Measurements from ENCODE around the gene KLHL15. TPM values are rescaled to one million over a fixed set of nuclear protein-coding genes. Genes with fewer than 3 reads are reported as not detected.

Gene KLHL15
- total and polyA plus RNA-seq, 2 of the 4 experiments (the other 2 are of a cell fraction), result 2.4 to 7.5 TPM

- TF ChIP-seq USF2 (IDR thresholded peaks at IDR 0.05; ENCODE audit: low read depth, low read length) (no peak), CTCF (conservative IDR thresholded peaks at IDR 0.05; ENCODE audit: low read depth, low read length) (no peak), MXI1 (IDR thresholded peaks at IDR 0.05; ENCODE audit: borderline replicate concordance, low read depth, low read length) (no peak), BHLHE40 (IDR thresholded peaks at IDR 0.05; ENCODE audit: low read depth, low read length) (no peak), RFX5 (IDR thresholded peaks at IDR 0.05; ENCODE audit: low read depth, low read length) (no peak), CHD1 (IDR thresholded peaks at IDR 0.05; ENCODE audit: low read depth, low read length) (no peak), MAFK (IDR thresholded peaks at IDR 0.05; ENCODE audit: low read depth, low read length) (no peak), RCOR1 (IDR thresholded peaks at IDR 0.05; ENCODE audit: insufficient replicate concordance, low read length) (no peak), POLR2A (IDR thresholded peaks at IDR 0.05; ENCODE audit: low read depth, low read length) (no peak), FOS (IDR thresholded peaks at IDR 0.05; ENCODE audit: low read depth, low read length) (no peak), NFE2L2 (IDR thresholded peaks at IDR 0.05; ENCODE audit: low read depth, low read length) (no peak), ELK1 (IDR thresholded peaks at IDR 0.05; ENCODE audit: borderline replicate concordance, low read depth, low read length) (no peak)
- Histone ChIP-seq H3K9me3 (ENCODE audit: control insufficient read depth, insufficient read depth, low read length) (no peaks in the 10 kb centered on the region), H4K20me1 (ENCODE audit: insufficient read depth, low read length) (no peaks in the 10 kb centered on the region; the same call in 1 of the 2 replicates), H3K23ac (ENCODE audit: low read depth, low read length) (no peak overlapping the region), H3K27me3 (ENCODE audit: control insufficient read depth, insufficient read depth, low read length) (peaks cover 2% of the 10 kb centered on the region), H4K91ac (ENCODE audit: insufficient read depth, low read depth, low read length) (no peak overlapping the region), H3K9ac (ENCODE audit: low read depth, low read length) (no peak overlapping the region), H2BK5ac (ENCODE audit: low read depth, low read length, poor library complexity, severe bottlenecking) (no peak overlapping the region), H3K4me2 (ENCODE audit: low read depth, low read length) (peak overlapping the region; percentile 4; the same call in 1 of the 2 replicates), H3K4me1 (ENCODE audit: control insufficient read depth, insufficient read depth, low read length) (peaks cover 2% of the 10 kb centered on the region; the same call in 1 of the 2 replicates), H3K56ac (ENCODE audit: extremely low read depth, insufficient read depth, low read length) (no peak overlapping the region), H2AFZ (replicated peaks; ENCODE audit: low read length, poor library complexity) (no peak overlapping the region), H2AK9ac (replicated peaks; ENCODE audit: low read depth, low read length, poor library complexity) (no peak overlapping the region), H2AK5ac (ENCODE audit: low read depth, low read length) (no peak overlapping the region), H3K36me3 (ENCODE audit: control insufficient read depth, insufficient read depth, low read length) (no peaks in the 10 kb centered on the region), H3K18ac (ENCODE audit: low read depth, low read length) (no peak overlapping the region), H4K8ac (ENCODE audit: low read depth in 2 of 2, low read length in 2 of 2) (no peak overlapping the region), H3K4ac (ENCODE audit: low read depth, low read length) (no peak overlapping the region), H3K14ac (replicated peaks; ENCODE audit: low read depth, low read length) (no peak overlapping the region), H4K5ac (ENCODE audit: low read depth, low read length) (no peak overlapping the region), H3K27ac (ENCODE audit: insufficient read depth, low read length) (no peak overlapping the region), H2BK15ac (ENCODE audit: low read depth, low read length) (no peak overlapping the region), H2BK20ac (ENCODE audit: low read depth, low read length) (no peak overlapping the region), H2BK120ac (ENCODE audit: low read depth, low read length) (no peak overlapping the region), H3K79me1 (ENCODE audit: low read depth in 1 of 2, low read length in 2 of 2) (peaks cover 3 to 28% of the 10 kb centered on the region in 2 experiments; a peak in 3 of 4 replicates), H3K4me3 (ENCODE audit: insufficient read depth, low read depth, low read length) (no peak overlapping the region), H3K9me1 (ENCODE audit: insufficient read depth, low read length) (no peaks in the 10 kb centered on the region)
- CTCF ChIA-PET, result interaction anchor here (1.0 to 1.5 kb wide), 2 partner anchors 21 to 40 kb away, joined by 4 read pairs; partner anchors contain the start of gene EIF2S3
- intact Hi-C loops (cut with micrococcal nuclease), result no loop called here
- in situ Hi-C loops (cut with MboI; ENCODE audit: low sequenced_read_pairs), result no loop called here
- dilution Hi-C loops (cut with HindIII; ENCODE audit: low sequenced_read_pairs, unreplicated experiment), result no loop called here
- BruUV-seq (replicated peaks), result no TSS peak
- POLR2A ChIA-PET (ENCODE audit: unreplicated experiment), result no interaction called here
- WGBS, 2 experiments (ENCODE audit: extremely low coverage in 2 of 2, insufficient read length in 1 of 2), result 40% methylated on average over 2 of the region's 5 CpGs; no CpG with 5 or more reads in 1 of the 2 experiments
- DNase-seq, result peak; percentile 9
- ATAC-seq (ENCODE audit: low read depth), result no peak
Measured at GRCh38 chrX:24014388-24015018, 12.5 kb downstream of the KLHL15 start.
